ENCODE data around the gene TM9SF3. TPM values are rescaled to one million over a fixed set of nuclear protein-coding genes. Genes with fewer than 3 reads are reported as not detected.

TM9SF3 gene
- total RNA-seq, 1 experiment from 2014 or later: 79.3 TPM

DNA sequence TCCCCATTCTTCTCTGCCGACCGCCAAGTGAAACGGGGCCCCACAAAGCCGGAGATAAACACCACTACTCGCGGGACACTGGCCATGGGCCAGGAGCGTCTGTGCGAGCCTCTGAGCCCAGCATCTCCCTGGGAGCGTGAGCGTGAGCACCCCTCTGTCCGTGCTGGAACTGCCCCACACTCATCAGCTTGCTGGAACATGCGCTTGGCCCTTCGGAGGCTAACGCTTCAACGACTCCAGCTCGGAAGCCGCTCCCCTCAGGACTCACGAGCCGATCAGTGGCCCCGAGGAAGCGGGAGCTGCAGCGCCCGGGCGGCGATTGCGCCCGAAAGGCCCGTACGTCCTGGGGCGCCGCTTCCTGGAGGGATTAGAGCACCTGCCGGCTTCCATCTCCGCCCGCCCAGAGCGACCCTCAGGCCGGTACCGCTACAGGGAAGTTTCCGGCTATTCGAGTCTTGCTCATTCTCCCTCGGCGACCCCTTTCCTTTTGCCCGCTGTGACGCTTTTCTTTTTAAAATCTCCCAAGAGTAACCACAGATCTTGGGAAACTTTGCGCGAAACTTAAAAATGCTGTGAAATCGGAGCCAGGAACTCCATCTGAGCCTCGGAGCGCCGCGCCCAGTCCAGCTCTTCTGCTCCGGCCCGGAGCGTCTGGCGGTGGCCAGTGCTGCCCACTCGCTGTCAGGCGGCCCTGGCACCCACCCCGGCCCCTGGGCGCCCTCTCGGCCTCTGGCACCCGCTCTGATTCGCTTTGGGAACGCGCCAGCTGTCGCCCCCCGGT, 74.1 kb downstream of the TM9SF3 start:
- Histone ChIP-seq H3K36me3 (ENCODE audit: control insufficient read depth in 1 of 2, insufficient read depth in 2 of 2, low read length in 2 of 2) (no peaks in the 10 kb centered on the region), H3K9me3 (ENCODE audit: control insufficient read depth in 1 of 2, insufficient read depth in 1 of 2, low read depth in 1 of 2, low read length in 2 of 2) (no peaks in the 10 kb centered on the region), H3K9ac (ENCODE audit: low read length) (no peak overlapping the region), H4K20me1 (ENCODE audit: insufficient read depth) (no peaks in the 10 kb centered on the region), H2AFZ (ENCODE audit: low read depth, low read length, poor library complexity, severe bottlenecking) (no peak overlapping the region), H3K79me2 (ENCODE audit: insufficient read depth, low read length) (no peaks in the 10 kb centered on the region), H3K27ac (ENCODE audit: low read depth, low read length) (no peak overlapping the region), H3K27me3 (ENCODE audit: insufficient read depth, low read length) (no peaks in the 10 kb centered on the region), H3K4me1 (ENCODE audit: control insufficient read depth in 1 of 2, insufficient read depth in 2 of 2, low read length in 2 of 2) (peaks cover 0 to 24% of the 10 kb centered on the region in 2 experiments; a peak in 2 of 4 replicates), H3K9me2 (ENCODE audit: insufficient read depth) (no peaks in the 10 kb centered on the region), H3K4me2 (ENCODE audit: low read length) (peak overlapping the region; percentile 90), H3K4me3 (replicated peaks in 1 of 2; ENCODE audit: low read depth in 1 of 2, low read length in 2 of 2) (peak overlapping the region in 1 of 2 experiments; percentile 58; a peak in 3 of 4 replicates)
- ChIA-PET POLR2A (no interaction called here), RAD21 (ENCODE audit: low non-redundant PET in 1 of 2, low total read pairs in 2 of 2, uncharacterized antibody in 2 of 2, unreplicated experiment in 2 of 2) (no interaction called here), CTCF (interaction anchor here (1.4 to 2.8 kb wide), 5 partner anchors 11 to 142 kb away, joined by 3 to 11 read pairs (median 9); no protein-coding TSS in a partner anchor)
- intact Hi-C loops (cut with micrococcal nuclease): no loop called here
- no peak for DNase-seq (ENCODE audit: low read depth, low spot score)
- TF ChIP-seq SIN3A (IDR thresholded peaks at IDR 0.05; ENCODE audit: low read depth) (no peak), ZFX (IDR thresholded peaks at IDR 0.05) (no peak), ELF1 (IDR thresholded peaks at IDR 0.05; ENCODE audit: borderline replicate concordance, low read depth) (no peak), MAX (IDR thresholded peaks at IDR 0.05) (no peak), RAD21 (IDR thresholded peaks at IDR 0.05; ENCODE audit: low read depth) (no peak), POLR2A (IDR thresholded peaks at IDR 0.05; ENCODE audit: borderline replicate concordance, extremely low read depth, insufficient read depth, insufficient read length) (no peak), CEBPB (IDR thresholded peaks at IDR 0.05; ENCODE audit: low read depth) (no peak), SRF (IDR thresholded peaks at IDR 0.05; ENCODE audit: low read depth) (no peak), EGR1 (IDR thresholded peaks at IDR 0.05; ENCODE audit: low read depth) (no peak), YY1 (IDR thresholded peaks at IDR 0.05; ENCODE audit: extremely low read depth, insufficient replicate concordance, low read depth, low read length) (no peak), CBX3 (IDR thresholded peaks at IDR 0.05; ENCODE audit: low read depth) (no peak), FOSL1 (IDR thresholded peaks at IDR 0.05; ENCODE audit: low read depth) (no peak)
- TF ChIP-seq, protein P1, sequence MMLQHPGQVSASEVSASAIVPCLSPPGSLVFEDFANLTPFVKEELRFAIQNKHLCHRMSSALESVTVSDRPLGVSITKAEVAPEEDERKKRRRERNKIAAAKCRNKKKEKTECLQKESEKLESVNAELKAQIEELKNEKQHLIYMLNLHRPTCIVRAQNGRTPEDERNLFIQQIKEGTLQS (IDR thresholded peaks at IDR 0.05): no peak
- TF ChIP-seq, protein P2, sequence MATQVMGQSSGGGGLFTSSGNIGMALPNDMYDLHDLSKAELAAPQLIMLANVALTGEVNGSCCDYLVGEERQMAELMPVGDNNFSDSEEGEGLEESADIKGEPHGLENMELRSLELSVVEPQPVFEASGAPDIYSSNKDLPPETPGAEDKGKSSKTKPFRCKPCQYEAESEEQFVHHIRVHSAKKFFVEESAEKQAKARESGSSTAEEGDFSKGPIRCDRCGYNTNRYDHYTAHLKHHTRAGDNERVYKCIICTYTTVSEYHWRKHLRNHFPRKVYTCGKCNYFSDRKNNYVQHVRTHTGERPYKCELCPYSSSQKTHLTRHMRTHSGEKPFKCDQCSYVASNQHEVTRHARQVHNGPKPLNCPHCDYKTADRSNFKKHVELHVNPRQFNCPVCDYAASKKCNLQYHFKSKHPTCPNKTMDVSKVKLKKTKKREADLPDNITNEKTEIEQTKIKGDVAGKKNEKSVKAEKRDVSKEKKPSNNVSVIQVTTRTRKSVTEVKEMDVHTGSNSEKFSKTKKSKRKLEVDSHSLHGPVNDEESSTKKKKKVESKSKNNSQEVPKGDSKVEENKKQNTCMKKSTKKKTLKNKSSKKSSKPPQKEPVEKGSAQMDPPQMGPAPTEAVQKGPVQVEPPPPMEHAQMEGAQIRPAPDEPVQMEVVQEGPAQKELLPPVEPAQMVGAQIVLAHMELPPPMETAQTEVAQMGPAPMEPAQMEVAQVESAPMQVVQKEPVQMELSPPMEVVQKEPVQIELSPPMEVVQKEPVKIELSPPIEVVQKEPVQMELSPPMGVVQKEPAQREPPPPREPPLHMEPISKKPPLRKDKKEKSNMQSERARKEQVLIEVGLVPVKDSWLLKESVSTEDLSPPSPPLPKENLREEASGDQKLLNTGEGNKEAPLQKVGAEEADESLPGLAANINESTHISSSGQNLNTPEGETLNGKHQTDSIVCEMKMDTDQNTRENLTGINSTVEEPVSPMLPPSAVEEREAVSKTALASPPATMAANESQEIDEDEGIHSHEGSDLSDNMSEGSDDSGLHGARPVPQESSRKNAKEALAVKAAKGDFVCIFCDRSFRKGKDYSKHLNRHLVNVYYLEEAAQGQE (IDR thresholded peaks at IDR 0.05; ENCODE audit: low read depth): no peak
- TF ChIP-seq, protein P3, sequence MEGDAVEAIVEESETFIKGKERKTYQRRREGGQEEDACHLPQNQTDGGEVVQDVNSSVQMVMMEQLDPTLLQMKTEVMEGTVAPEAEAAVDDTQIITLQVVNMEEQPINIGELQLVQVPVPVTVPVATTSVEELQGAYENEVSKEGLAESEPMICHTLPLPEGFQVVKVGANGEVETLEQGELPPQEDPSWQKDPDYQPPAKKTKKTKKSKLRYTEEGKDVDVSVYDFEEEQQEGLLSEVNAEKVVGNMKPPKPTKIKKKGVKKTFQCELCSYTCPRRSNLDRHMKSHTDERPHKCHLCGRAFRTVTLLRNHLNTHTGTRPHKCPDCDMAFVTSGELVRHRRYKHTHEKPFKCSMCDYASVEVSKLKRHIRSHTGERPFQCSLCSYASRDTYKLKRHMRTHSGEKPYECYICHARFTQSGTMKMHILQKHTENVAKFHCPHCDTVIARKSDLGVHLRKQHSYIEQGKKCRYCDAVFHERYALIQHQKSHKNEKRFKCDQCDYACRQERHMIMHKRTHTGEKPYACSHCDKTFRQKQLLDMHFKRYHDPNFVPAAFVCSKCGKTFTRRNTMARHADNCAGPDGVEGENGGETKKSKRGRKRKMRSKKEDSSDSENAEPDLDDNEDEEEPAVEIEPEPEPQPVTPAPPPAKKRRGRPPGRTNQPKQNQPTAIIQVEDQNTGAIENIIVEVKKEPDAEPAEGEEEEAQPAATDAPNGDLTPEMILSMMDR (IDR thresholded peaks at IDR 0.05 in 2 of 3, conservative IDR thresholded peaks at IDR 0.05 in 1 of 3; ENCODE audit: borderline replicate concordance in 1 of 3, insufficient read depth in 1 of 3, low read depth in 2 of 3, low read length in 2 of 3): no peak
- TF ChIP-seq, protein P4, sequence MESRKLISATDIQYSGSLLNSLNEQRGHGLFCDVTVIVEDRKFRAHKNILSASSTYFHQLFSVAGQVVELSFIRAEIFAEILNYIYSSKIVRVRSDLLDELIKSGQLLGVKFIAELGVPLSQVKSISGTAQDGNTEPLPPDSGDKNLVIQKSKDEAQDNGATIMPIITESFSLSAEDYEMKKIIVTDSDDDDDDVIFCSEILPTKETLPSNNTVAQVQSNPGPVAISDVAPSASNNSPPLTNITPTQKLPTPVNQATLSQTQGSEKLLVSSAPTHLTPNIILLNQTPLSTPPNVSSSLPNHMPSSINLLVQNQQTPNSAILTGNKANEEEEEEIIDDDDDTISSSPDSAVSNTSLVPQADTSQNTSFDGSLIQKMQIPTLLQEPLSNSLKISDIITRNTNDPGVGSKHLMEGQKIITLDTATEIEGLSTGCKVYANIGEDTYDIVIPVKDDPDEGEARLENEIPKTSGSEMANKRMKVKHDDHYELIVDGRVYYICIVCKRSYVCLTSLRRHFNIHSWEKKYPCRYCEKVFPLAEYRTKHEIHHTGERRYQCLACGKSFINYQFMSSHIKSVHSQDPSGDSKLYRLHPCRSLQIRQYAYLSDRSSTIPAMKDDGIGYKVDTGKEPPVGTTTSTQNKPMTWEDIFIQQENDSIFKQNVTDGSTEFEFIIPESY (IDR thresholded peaks at IDR 0.05; ENCODE audit: extremely low read depth, insufficient replicate concordance, low read length): no peak
- ATAC-seq: no peak
- no TSS peak for BruUV-seq (replicated peaks)

All from HCT116 (cell line).